Activated CD8-positive, alpha-beta T cell treated with anti-CD3 and anti-CD28 coated beads for 36 hours (primary cell): ENCODE data around the gene CHD2. TPM values are rescaled to one million over a fixed set of nuclear protein-coding genes. Genes with fewer than 3 reads are reported as not detected.

Experiments
- ATAC-seq: fragments of 200-7000 bp; cut with Tn5 transposase; one replicate; pipeline ENCODE4 v1.10.0; 2021; ENCODE audit warnings: mild to moderate bottlenecking, moderate library complexity
- CTCF ChIA-PET: fragments of 350-600 bp; sonication (Branson Sonifier 250); formaldehyde crosslinking; loops from one replicate; lab custom pipeline; 2021; ENCODE audit warnings: antibody characterized with exemption; lab: Charles Lee
- POLR2A ChIA-PET: fragments of 350-600 bp; sonication (Branson Sonifier 250); formaldehyde crosslinking; loops from one replicate; lab custom pipeline; 2021; ENCODE audit warnings: antibody characterized with exemption; lab: Charles Lee
- DNase-seq: peaks from one replicate; pipeline ENCODE4 v3.0.0-alpha.2; 2020
- H3K27ac Mint-ChIP-seq: one replicate; pipeline ENCODE4 v1.8.0; 2021; ENCODE audit warnings: mild to moderate bottlenecking, mixed read lengths
- H3K27me3 Mint-ChIP-seq: one replicate; pipeline ENCODE4 v1.8.0; 2021; ENCODE audit warnings: mixed read lengths
- H3K36me3 Mint-ChIP-seq: one replicate; pipeline ENCODE4 v1.8.0; 2021; ENCODE audit warnings: low read depth, mixed read lengths
- H3K4me1 Mint-ChIP-seq: one replicate; pipeline ENCODE4 v1.8.0; 2021; ENCODE audit warnings: low read depth, mixed read lengths
- H3K4me3 Mint-ChIP-seq: one replicate; pipeline ENCODE4 v1.8.0; 2021; ENCODE audit warnings: mild to moderate bottlenecking, moderate library complexity, mixed read lengths
- H3K9me3 Mint-ChIP-seq: one replicate; pipeline ENCODE4 v1.8.0; 2021; ENCODE audit warnings: mixed read lengths
- intact Hi-C: fragments of 100-400 bp; cut with micrococcal nuclease; formaldehyde crosslinking; loops from one replicate; pipeline ENCODE4 v1.10.0; 2022
- total RNA-seq, 2 experiments: library from RNA; stranded (reverse); gene quantifications; one replicate each; pipeline ENCODE4 v1.2.3, GENCODE V29; 2021
- TF ChIP-seq, protein P1 (sequence below): fragments of 200-600 bp; IDR thresholded peaks from one replicate; pipeline ENCODE4 v1.8.0; 2022; ENCODE audit warnings: antibody characterized with exemption, mild to moderate bottlenecking

The CHD2 gene
- total RNA-seq, 2 experiments from 2014 or later, result 124 to 138 TPM

DNA sequence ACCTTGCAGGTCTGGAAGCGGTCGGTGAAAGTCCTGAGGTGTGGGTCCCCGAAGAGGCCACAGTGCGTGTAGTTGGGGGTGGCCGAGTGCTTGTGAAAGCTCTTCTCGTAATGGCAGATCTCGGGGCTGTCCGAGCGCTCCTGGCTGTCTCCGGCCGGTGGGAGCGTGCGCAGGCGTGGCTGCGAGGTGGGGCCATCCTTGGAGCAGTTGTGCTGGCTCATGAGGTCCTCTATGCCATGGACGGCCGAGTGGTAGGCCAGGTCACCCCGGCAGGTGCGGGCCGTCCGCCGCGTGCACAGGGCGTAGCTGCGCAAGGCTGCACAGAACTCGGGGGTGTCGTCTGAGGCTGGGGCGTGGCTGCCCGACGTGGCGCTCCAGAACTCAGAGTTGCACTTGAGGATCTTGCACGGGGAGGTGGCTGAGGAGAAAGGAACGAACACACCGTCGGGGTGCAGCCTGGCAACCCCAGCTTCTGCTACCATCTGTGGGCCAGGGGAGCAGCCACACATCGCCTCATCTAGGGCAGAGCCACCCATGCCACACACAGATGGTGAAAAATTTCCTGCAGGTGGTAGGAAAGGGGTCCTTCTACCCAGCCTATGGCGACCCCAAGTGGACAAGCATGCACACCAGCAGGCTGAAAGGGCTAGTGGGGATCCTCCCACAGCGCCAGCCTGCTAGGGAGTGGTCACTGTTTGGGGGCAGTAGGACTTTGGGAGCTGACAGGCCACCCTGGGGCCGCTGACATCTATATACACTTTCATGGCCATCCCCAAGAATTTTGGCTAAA is 152.2 kb downstream of the CHD2 start:
- DNase-seq, result peak; percentile 40
- peak; percentile 46 for ATAC-seq
- H3K4me1 Mint-ChIP-seq, result peaks cover 18% of the 10 kb centered on the region
- H3K4me3 Mint-ChIP-seq, result no peak overlapping the region
- H3K27ac Mint-ChIP-seq, result no peak overlapping the region
- no peaks in the 10 kb centered on the region for H3K36me3 Mint-ChIP-seq
- ChIA-PET POLR2A (no interaction called here), CTCF (interaction anchor here (0.6 to 1.5 kb wide), 3 partner anchors 16 to 255 kb away, joined by 3 to 4 read pairs (median 3); no protein-coding TSS in a partner anchor)
- intact Hi-C loops, result no loop called here
- H3K27me3 Mint-ChIP-seq, result no peaks in the 10 kb centered on the region
- TF ChIP-seq, protein P1, sequence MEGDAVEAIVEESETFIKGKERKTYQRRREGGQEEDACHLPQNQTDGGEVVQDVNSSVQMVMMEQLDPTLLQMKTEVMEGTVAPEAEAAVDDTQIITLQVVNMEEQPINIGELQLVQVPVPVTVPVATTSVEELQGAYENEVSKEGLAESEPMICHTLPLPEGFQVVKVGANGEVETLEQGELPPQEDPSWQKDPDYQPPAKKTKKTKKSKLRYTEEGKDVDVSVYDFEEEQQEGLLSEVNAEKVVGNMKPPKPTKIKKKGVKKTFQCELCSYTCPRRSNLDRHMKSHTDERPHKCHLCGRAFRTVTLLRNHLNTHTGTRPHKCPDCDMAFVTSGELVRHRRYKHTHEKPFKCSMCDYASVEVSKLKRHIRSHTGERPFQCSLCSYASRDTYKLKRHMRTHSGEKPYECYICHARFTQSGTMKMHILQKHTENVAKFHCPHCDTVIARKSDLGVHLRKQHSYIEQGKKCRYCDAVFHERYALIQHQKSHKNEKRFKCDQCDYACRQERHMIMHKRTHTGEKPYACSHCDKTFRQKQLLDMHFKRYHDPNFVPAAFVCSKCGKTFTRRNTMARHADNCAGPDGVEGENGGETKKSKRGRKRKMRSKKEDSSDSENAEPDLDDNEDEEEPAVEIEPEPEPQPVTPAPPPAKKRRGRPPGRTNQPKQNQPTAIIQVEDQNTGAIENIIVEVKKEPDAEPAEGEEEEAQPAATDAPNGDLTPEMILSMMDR, result no peak
- no peaks in the 10 kb centered on the region for H3K9me3 Mint-ChIP-seq

DNA sequence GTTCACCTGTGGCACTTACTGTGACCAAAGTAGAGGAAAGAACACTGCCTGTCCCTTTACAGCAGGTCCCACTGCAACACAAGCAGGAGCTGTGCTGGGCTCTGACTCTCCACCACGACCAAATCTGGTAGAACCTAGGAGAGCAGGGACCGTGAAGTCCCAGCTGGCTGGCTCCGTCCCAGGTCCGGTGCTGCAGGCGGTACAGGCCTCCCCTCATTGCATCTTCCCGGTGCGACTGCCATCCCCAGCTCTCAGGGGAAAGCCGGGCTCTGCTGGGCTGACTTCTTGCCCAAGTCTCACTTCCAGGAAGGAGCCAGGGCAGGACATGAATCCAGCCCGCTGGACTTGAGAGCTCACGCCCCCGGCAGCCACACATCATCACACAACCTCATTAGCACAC is 155.1 kb downstream of the CHD2 start:
- DNase-seq (no peak), ATAC-seq (no peak)
- intact Hi-C loops, result no loop called here
- H3K27me3 Mint-ChIP-seq, result no peaks in the 10 kb centered on the region
- H3K4me3 Mint-ChIP-seq, result no peak overlapping the region
- CTCF ChIA-PET, result interaction anchor here (0.9 to 1.4 kb wide), 2 partner anchors 19 to 259 kb away, joined by 3 read pairs; no protein-coding TSS in a partner anchor
- H3K4me1 Mint-ChIP-seq, result no peaks in the 10 kb centered on the region
- no peak overlapping the region for H3K27ac Mint-ChIP-seq
- H3K9me3 Mint-ChIP-seq, result no peaks in the 10 kb centered on the region
- TF ChIP-seq, protein P1, result no peak
- POLR2A ChIA-PET, result no interaction called here
- H3K36me3 Mint-ChIP-seq, result no peaks in the 10 kb centered on the region

DNA sequence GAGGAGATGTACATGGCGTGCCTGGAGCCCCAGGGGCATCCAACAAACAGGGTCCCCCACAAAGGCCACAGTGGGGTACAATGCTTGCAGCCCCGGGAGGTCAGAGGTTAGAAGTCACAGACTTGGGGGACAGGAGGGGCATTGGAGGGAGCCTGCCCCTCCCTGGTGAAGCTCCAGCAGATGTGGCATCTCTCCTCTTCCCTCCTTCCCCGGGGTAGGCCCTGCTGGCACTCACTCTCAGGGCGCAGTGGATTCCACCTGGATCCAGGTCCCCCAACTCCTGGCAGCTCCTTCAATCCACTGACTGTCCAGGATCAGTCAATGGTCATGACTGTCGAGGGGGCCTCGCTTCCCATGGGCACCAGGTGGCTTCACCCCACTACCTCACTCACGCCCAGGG is 156.7 kb downstream of the CHD2 start:
- H3K27me3 Mint-ChIP-seq, result no peaks in the 10 kb centered on the region
- ChIA-PET CTCF (interaction anchor here (1.0 kb wide), 1 partner anchor 342 kb away, joined by 3 read pairs; no protein-coding TSS in a partner anchor), POLR2A (no interaction called here)
- ATAC-seq (no peak), DNase-seq (no peak)
- peaks cover 2% of the 10 kb centered on the region for H3K4me1 Mint-ChIP-seq
- TF ChIP-seq, protein P1, result no peak
- no peak overlapping the region for H3K27ac Mint-ChIP-seq
- intact Hi-C loops, result no loop called here
- no peak overlapping the region for H3K4me3 Mint-ChIP-seq
- no peaks in the 10 kb centered on the region for H3K36me3 Mint-ChIP-seq
- H3K9me3 Mint-ChIP-seq, result no peaks in the 10 kb centered on the region

DNA sequence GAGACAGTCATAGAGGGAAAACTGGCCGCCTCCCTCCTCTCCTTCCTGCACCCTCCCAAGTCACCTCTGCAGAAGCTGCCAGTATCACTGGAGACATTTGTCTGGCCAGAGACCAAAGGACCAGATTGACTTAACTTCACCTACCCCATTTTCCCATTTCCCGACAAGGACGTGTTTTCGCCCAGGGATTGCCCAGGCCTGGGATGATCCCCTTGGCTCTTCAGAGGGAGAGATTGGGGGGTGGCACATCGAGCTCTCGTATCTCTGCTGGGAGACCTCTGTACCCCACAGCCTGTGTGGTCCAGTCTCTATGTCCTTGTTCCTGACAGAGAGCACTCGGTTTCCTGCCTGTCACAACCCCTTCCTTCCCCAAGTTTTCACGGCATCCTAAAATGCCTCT is 157.5 kb downstream of the CHD2 start:
- H3K27ac Mint-ChIP-seq, result no peak overlapping the region
- DNase-seq (no peak), ATAC-seq (no peak)
- TF ChIP-seq, protein P1, result no peak
- peaks cover 2% of the 10 kb centered on the region for H3K4me1 Mint-ChIP-seq
- CTCF ChIA-PET, result interaction anchor here (2.4 kb wide), 1 partner anchor 30 kb away, joined by 16 read pairs; the partner anchor contains the start of gene RGMA
- no peaks in the 10 kb centered on the region for H3K36me3 Mint-ChIP-seq
- intact Hi-C loops, result no loop called here
- no peaks in the 10 kb centered on the region for H3K9me3 Mint-ChIP-seq
- H3K4me3 Mint-ChIP-seq, result no peak overlapping the region
- H3K27me3 Mint-ChIP-seq, result peaks cover 2% of the 10 kb centered on the region
- POLR2A ChIA-PET, result no interaction called here

DNA sequence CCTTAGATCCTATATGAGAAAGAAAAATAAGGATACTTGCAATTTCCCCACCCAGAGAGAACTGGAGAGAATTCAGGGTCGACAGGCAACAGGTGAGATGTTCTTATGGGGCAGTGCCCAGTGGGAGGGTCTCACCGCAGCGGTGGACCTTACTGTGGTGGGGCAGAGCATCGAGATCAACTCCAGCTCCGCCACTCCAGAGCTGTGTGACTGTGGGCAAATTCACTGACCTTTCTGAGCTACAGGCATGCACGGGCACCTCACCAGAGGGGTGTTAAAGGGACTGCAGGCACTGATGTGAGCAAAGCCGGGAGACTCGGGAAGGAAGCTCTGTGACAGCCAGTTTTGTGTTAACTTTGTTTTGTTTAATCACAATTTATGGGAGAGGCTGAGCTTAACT is 158.0 kb downstream of the CHD2 start:
- Mint-ChIP-seq H3K4me3 (no peak overlapping the region), H3K9me3 (no peaks in the 10 kb centered on the region), H3K4me1 (peaks cover 2% of the 10 kb centered on the region), H3K36me3 (no peaks in the 10 kb centered on the region), H3K27ac (no peak overlapping the region), H3K27me3 (peaks cover 4% of the 10 kb centered on the region)
- CTCF ChIA-PET, result interaction anchor here (2.4 to 3.1 kb wide), 2 partner anchors 22 to 30 kb away, joined by 11 to 16 read pairs; partner anchors contain the start of gene RGMA
- DNase-seq (no peak), ATAC-seq (no peak)
- POLR2A ChIA-PET, result no interaction called here
- TF ChIP-seq, protein P1, result no peak
- intact Hi-C loops, result no loop called here
